Measurements from ENCODE around the gene LIPC. TPM values are rescaled to one million over a fixed set of nuclear protein-coding genes. Genes with fewer than 3 reads are reported as not detected.

The LIPC gene
- total and polyA plus RNA-seq, 2 donors (not counting 3 experiments of a cell fraction or from before 2014, with no cell fraction given) = not detected

DNA sequence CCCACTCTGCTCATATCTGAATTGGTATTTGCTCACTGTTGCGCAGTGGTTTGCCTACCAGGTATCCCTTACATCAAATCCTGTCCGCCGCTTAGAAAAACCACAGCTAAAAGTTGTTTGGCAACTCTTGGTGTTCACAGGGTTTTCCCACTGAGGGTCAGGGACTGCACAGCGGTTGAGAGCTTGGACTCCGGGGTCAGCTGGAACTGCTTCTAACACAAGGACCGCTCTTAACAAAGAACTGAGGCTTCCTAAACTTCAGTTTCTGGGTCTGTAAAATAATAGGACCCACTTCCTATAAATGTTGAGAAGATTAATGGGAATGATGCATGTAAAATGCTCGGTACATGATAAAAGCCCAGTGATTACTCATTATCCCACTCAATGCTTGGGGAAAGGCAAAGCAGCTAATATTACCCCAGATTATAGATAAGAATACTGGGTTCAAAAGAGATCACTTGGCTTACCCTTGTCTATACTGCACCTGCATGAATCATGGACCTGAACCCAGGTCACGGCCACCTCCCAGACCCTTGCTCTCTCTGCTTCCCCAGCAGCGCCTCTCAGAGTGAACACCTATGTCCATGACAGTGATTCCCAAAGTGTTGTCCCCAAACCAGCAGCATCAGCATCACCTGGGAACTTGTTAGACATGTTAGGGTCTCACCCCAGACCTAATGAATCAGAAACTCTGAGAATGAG, 36.1 kb downstream of the LIPC start:
- Histone ChIP-seq H3K79me2 (ENCODE audit: control insufficient read depth, insufficient read depth, low read length) (no peaks in the 10 kb centered on the region), H3K27me3 (ENCODE audit: control insufficient read depth in 2 of 2, insufficient read depth in 2 of 2, low read length in 2 of 2) (no peaks in the 10 kb centered on the region), H3K36me3 (ENCODE audit: control insufficient read depth in 2 of 2, extremely low read depth in 1 of 2, insufficient read depth in 2 of 2, low read length in 2 of 2) (no peaks in the 10 kb centered on the region), H3K9me1 (replicated peaks; ENCODE audit: control insufficient read depth, extremely low read depth, insufficient read depth, low read length) (no peaks in the 10 kb centered on the region), H3K27ac (ENCODE audit: insufficient read depth, low read depth, low read length) (no peak overlapping the region), H3K4me1 (ENCODE audit: control insufficient read depth, extremely low read depth, insufficient read depth, low read length) (peaks cover 4% of the 10 kb centered on the region), H3K9me3 (replicated peaks; ENCODE audit: control insufficient read depth, insufficient read depth, low read length) (no peaks in the 10 kb centered on the region), H2AFZ (ENCODE audit: low read depth, low read length) (no peak overlapping the region), H3K4me2 (ENCODE audit: insufficient read depth, low read length) (no peak overlapping the region), H3K4me3 (replicated peaks in 1 of 3; ENCODE audit: insufficient read depth in 1 of 3, low read depth in 1 of 3, low read length in 3 of 3) (no peak overlapping the region), H4K20me1 (replicated peaks; ENCODE audit: control insufficient read depth, extremely low read depth, insufficient read depth, low read length) (no peaks in the 10 kb centered on the region), H3K9ac (replicated peaks; ENCODE audit: extremely low read depth, insufficient read depth, low read length) (no peak overlapping the region)
- no peak for DNase-seq (ENCODE audit: low read depth, low spot score)
- CTCF ChIA-PET = interaction anchor here (0.8 to 1.0 kb wide), 3 partner anchors 9 to 55 kb away, joined by 3 read pairs; no protein-coding TSS in a partner anchor
- TF ChIP-seq, protein P1, sequence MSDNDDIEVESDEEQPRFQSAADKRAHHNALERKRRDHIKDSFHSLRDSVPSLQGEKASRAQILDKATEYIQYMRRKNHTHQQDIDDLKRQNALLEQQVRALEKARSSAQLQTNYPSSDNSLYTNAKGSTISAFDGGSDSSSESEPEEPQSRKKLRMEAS (IDR thresholded peaks at IDR 0.05; ENCODE audit: insufficient read depth, insufficient read length) = no peak
- TF ChIP-seq EZH2 (IDR thresholded peaks at IDR 0.05; ENCODE audit: borderline replicate concordance, low read depth, low read length, severe bottlenecking) = no peak
- TF ChIP-seq FOS (IDR thresholded peaks at IDR 0.05; ENCODE audit: borderline replicate concordance, insufficient read depth, low read length) = no peak
- TF ChIP-seq MYC (IDR thresholded peaks at IDR 0.05; ENCODE audit: low read depth, low read length) = no peak
- no peak for TF ChIP-seq POLR2A (IDR thresholded peaks at IDR 0.05; ENCODE audit: low read depth, low read length)
- no peak for TF ChIP-seq JUN (IDR thresholded peaks at IDR 0.05; ENCODE audit: borderline replicate concordance, insufficient read depth, insufficient read length, low read depth)
- no peak for TF ChIP-seq GATA2 (IDR thresholded peaks at IDR 0.05; ENCODE audit: insufficient read depth, insufficient read length, low read depth, low read length)
- no peak for TF ChIP-seq POLR2AphosphoS5 (IDR thresholded peaks at IDR 0.05; ENCODE audit: insufficient read depth, low read depth, low read length)
- TF ChIP-seq, protein P2, sequence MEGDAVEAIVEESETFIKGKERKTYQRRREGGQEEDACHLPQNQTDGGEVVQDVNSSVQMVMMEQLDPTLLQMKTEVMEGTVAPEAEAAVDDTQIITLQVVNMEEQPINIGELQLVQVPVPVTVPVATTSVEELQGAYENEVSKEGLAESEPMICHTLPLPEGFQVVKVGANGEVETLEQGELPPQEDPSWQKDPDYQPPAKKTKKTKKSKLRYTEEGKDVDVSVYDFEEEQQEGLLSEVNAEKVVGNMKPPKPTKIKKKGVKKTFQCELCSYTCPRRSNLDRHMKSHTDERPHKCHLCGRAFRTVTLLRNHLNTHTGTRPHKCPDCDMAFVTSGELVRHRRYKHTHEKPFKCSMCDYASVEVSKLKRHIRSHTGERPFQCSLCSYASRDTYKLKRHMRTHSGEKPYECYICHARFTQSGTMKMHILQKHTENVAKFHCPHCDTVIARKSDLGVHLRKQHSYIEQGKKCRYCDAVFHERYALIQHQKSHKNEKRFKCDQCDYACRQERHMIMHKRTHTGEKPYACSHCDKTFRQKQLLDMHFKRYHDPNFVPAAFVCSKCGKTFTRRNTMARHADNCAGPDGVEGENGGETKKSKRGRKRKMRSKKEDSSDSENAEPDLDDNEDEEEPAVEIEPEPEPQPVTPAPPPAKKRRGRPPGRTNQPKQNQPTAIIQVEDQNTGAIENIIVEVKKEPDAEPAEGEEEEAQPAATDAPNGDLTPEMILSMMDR (IDR thresholded peaks at IDR 0.05; ENCODE audit: extremely low read depth in 1 of 2, insufficient read depth in 1 of 2, low read depth in 1 of 2, low read length in 2 of 2) = no peak
- intact Hi-C loops (cut with micrococcal nuclease) (no loop called here), dilution Hi-C loops (cut with MboI; ENCODE audit: extremely low pct_ligation_motif_present, low sequenced_read_pairs) (no loop called here)
- POLR2A ChIA-PET = no interaction called here
- BruUV-seq (replicated peaks) = no TSS peak
- no peak for FAIRE-seq

All from endothelial cell of umbilical vein (primary cell).